Measurements from ENCODE around the gene ARMC9. TPM values are rescaled to one million over a fixed set of nuclear protein-coding genes. Genes with fewer than 3 reads are reported as not detected.

Gene ARMC9
- total and polyA plus RNA-seq, 2 of the 13 experiments (the other 11 are each of a cell fraction or from before 2014, with no cell fraction given): 9.1 to 12.8 TPM

GRCh38 chr2:231168460-231169139 is 29.8 kb upstream of the ARMC9 start (continued):
- TF ChIP-seq UBTF (CRISPR knock-in tag; IDR thresholded peaks at IDR 0.05): no peak
- no peak for TF ChIP-seq MAX (IDR thresholded peaks at IDR 0.05)
- no peak for TF ChIP-seq ZNF549 (CRISPR knock-in tag; IDR thresholded peaks at IDR 0.05)

GRCh38 chr2:231169488-231169887 is 28.9 kb upstream of the ARMC9 start:
- no peak for ATAC-seq
- H4K20me1 ChIP-seq (ENCODE audit: insufficient read depth, low read length): no peaks in the 10 kb centered on the region

More at GRCh38 chr2:231169488-231169887, 28.9 kb upstream of the ARMC9 start:
- H3K27me3 ChIP-seq (ENCODE audit: control insufficient read depth in 1 of 2, insufficient read depth in 2 of 2, low read length in 2 of 2): no peaks in the 10 kb centered on the region
- no peak overlapping the region for H3K27ac ChIP-seq (ENCODE audit: extremely low read length, insufficient read depth, low read length)
- ChIA-PET POLR2A (no interaction called here), CTCF (ENCODE audit: low intra/inter-chr PET ratio, low total read pairs) (no interaction called here)
- in situ Hi-C loops (cut with HindIII; ENCODE audit: extremely low pct_ligation_motif_present, low pct_unique_long_range_greater_than_20kb): no loop called here
- no peak overlapping the region for H3K4me2 ChIP-seq (ENCODE audit: low read depth, low read length)
- H3K4me1 ChIP-seq (ENCODE audit: insufficient read depth, low read length): no peaks in the 10 kb centered on the region
- H2AFZ ChIP-seq (ENCODE audit: low read length): no peak overlapping the region
- peaks cover 21 to 86% of the 10 kb centered on the region in 2 experiments for H3K36me3 ChIP-seq (replicated peaks in 1 of 2; ENCODE audit: control insufficient read depth in 1 of 2, insufficient read depth in 2 of 2, low read length in 2 of 2)
- 84% methylated on average over 3 of the region's 3 CpGs for WGBS (ENCODE audit: low lambda C conversion rate)
- DNase-seq (ENCODE audit: low spot score): no peak
- intact Hi-C loops (cut with micrococcal nuclease; ENCODE audit: unreplicated experiment): no loop called here
- no peaks in the 10 kb centered on the region for H3K79me2 ChIP-seq (ENCODE audit: insufficient read depth, low read length)
- TF ChIP-seq NFE2L1 (CRISPR knock-in tag; IDR thresholded peaks at IDR 0.05; ENCODE audit: borderline replicate concordance) (no peak), ZNF235 (CRISPR knock-in tag; IDR thresholded peaks at IDR 0.05; ENCODE audit: borderline replicate concordance) (no peak), NFRKB (IDR thresholded peaks at IDR 0.05) (no peak), KLF11 (CRISPR knock-in tag; IDR thresholded peaks at IDR 0.05) (no peak), ARID4A (CRISPR knock-in tag; IDR thresholded peaks at IDR 0.05; ENCODE audit: borderline replicate concordance) (no peak), GMEB2 (CRISPR knock-in tag; IDR thresholded peaks at IDR 0.05; ENCODE audit: low read depth) (no peak)
- FAIRE-seq: no peak
- no peak overlapping the region for H3K4me3 ChIP-seq (replicated peaks in 1 of 3; ENCODE audit: insufficient read depth in 1 of 3, low read depth in 2 of 3, low read length in 3 of 3)
- H3K9me3 ChIP-seq (ENCODE audit: low read length): no peaks in the 10 kb centered on the region
- no peak overlapping the region for H3K9ac ChIP-seq (ENCODE audit: insufficient read depth, low read depth, low read length)
- no TSS peak for BruUV-seq (replicated peaks)

All from HepG2 (cell line).